Activated naive CD4-positive, alpha-beta T cell treated with anti-CD3 and anti-CD28 coated beads, Interleukin-2, amount 10 ng/mL, durations not matched to agents 7 days and 5 days (primary cell): ENCODE measurements around the gene KDM5B.
"Not testable (repeated sequence)": the region's sequence is repeated elsewhere in the genome, so short reads cannot be mapped to it uniquely, and the experiment has no call there.

Experiments used
- CTCF ChIA-PET: fragments of 350-600 bp; sonication (Branson Sonifier 250); formaldehyde crosslinking; loops from one replicate; lab custom pipeline; 2021; ENCODE audit warnings: antibody characterized with exemption; lab: Charles Lee
- DNase-seq: peaks from one replicate; pipeline ENCODE4 v3.0.0-alpha.2; 2020
- H3K27ac Mint-ChIP-seq: one replicate; pipeline ENCODE4 v1.8.0; 2021; ENCODE audit warnings: mild to moderate bottlenecking, moderate library complexity, mixed read lengths
- H3K27me3 Mint-ChIP-seq: one replicate; pipeline ENCODE4 v1.8.0; 2021; ENCODE audit warnings: mild to moderate bottlenecking, mixed read lengths
- H3K36me3 Mint-ChIP-seq: one replicate; pipeline ENCODE4 v1.8.0; 2021; ENCODE audit warnings: mixed read lengths
- H3K4me1 Mint-ChIP-seq: one replicate; pipeline ENCODE4 v1.8.0; 2021; ENCODE audit warnings: mixed read lengths
- H3K4me3 Mint-ChIP-seq: one replicate; pipeline ENCODE4 v1.8.0; 2021; ENCODE audit warnings: mild to moderate bottlenecking, moderate library complexity, mixed read lengths
- H3K9me3 Mint-ChIP-seq: one replicate; pipeline ENCODE4 v1.8.0; 2021; ENCODE audit warnings: mixed read lengths

The KDM5B gene

GRCh38 chr1:202745323-202745888 lies 62.8 kb downstream of the KDM5B start:
- Mint-ChIP-seq H3K9me3 (peaks cover 5% of the 10 kb centered on the region), H3K27ac (no peak overlapping the region), H3K36me3 (peaks cover 58% of the 10 kb centered on the region), H3K4me3 (no peak overlapping the region), H3K4me1 (no peaks in the 10 kb centered on the region), H3K27me3 (no peaks in the 10 kb centered on the region)
- DNase-seq, result no peak
- CTCF ChIA-PET, result no interaction called here

DNA sequence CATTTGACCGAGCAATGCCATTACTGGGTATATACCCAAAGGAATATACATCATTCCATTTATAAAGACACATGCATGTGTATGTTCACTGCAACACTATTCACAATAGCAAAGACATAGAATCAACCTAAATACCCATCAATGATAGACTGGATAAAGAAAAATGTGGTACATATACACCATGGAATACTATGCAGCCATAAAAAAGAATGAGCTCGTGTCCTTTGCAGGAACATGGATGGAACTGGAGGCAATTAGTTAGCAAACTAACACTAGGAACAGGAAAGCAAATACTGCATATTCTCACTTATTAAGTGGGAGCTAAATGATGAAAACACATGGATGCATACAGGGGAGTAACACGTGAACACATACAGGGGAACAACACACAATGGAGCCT lies 63.5 kb downstream of the KDM5B start:
- H3K27ac Mint-ChIP-seq, H3K4me3 Mint-ChIP-seq, H3K4me1 Mint-ChIP-seq, H3K9me3 Mint-ChIP-seq, CTCF ChIA-PET, DNase-seq, H3K27me3 Mint-ChIP-seq: not testable (repeated sequence)
- H3K36me3 Mint-ChIP-seq, result peaks cover 57% of the 10 kb centered on the region

DNA sequence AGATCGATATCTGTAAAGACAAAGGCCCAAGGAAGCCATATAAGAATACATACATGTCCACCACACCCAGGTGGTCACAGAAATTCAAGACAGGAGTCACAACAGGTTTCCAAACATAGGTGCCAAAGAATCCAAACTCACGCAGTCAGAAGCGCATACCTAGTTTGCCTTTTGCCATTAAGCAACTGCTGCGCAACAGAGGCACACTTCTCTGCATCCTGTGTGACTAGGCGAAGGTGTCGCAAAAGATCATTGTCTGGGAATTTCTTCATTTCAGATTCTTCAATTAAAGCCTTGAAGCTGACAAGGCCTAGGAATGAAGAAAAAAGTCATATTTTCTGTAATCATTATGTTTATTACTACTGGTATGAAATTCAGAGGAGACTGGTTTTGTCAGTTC lies 65.7 kb downstream of the KDM5B start:
- CTCF ChIA-PET, result no interaction called here
- Mint-ChIP-seq H3K4me3 (no peak overlapping the region), H3K9me3 (peaks cover 5% of the 10 kb centered on the region), H3K4me1 (no peaks in the 10 kb centered on the region), H3K36me3 (peaks cover 48% of the 10 kb centered on the region), H3K27me3 (no peaks in the 10 kb centered on the region), H3K27ac (no peak overlapping the region)
- no peak for DNase-seq

DNA sequence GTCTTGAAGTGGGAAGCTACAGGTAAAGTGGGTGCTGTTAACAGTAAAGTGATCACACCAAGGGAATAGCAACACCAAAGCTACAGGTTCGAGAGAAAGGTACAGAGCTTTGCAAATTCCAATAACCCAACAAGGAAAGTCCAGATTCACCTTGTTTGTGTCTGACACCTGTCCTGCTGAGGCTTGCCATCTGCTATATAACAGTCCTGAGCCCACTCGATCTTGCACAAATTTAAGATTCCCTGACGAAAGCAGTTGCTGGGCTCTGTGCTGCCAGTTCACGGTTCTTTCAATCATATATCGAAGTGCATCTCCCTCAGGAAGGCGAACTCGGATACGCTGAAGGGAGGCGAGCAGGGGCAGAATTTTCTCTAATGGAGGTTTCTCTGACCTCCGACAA lies 75.0 kb downstream of the KDM5B start:
- Mint-ChIP-seq H3K27ac (no peak overlapping the region), H3K9me3 (no peaks in the 10 kb centered on the region), H3K4me3 (no peak overlapping the region), H3K27me3 (no peaks in the 10 kb centered on the region), H3K4me1 (no peaks in the 10 kb centered on the region), H3K36me3 (peaks cover 57% of the 10 kb centered on the region)
- CTCF ChIA-PET, result interaction anchor here (1.2 kb wide), 1 partner anchor 118 kb away, joined by 3 read pairs; no protein-coding TSS in a partner anchor
- no peak for DNase-seq

DNA sequence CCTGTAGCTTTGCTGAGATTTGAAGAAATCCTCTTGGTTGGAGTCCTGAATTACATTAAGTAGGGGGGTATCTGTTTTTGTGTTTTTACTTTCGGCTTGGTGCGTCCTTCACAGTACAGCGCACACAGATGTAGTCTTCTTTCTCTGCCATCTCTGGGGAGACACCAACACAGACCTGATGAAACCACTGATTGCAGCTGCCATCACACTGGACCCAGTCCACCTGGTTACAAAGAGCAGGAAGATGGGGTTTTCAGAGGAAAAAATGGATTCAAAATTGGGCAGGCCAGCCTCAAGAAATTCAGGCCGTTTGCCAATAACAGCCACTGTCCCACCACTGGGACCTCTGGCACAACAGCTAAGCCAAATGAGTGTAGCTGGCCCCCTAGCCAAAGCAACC lies 79.3 kb downstream of the KDM5B start:
- CTCF ChIA-PET, result interaction anchor here (2.6 kb wide), 1 partner anchor 10 kb away, joined by 16 read pairs; no protein-coding TSS in a partner anchor
- H3K27ac Mint-ChIP-seq, result no peak overlapping the region

GRCh38 chr1:202725526-202725925 lies 82.7 kb downstream of the KDM5B start:
- no peaks in the 10 kb centered on the region for H3K9me3 Mint-ChIP-seq
- no peak overlapping the region for H3K27ac Mint-ChIP-seq
- CTCF ChIA-PET, result interaction anchor here (0.8 to 1.9 kb wide), 3 partner anchors 10 to 848 kb away, joined by 3 to 6 read pairs (median 4); no protein-coding TSS in a partner anchor
- DNase-seq, result no peak
- H3K27me3 Mint-ChIP-seq, result peaks cover 4% of the 10 kb centered on the region
- H3K4me1 Mint-ChIP-seq, result no peaks in the 10 kb centered on the region
- H3K4me3 Mint-ChIP-seq, result no peak overlapping the region
- H3K36me3 Mint-ChIP-seq, result peaks cover 40% of the 10 kb centered on the region

More for the DNA sequence above, 79.3 kb downstream of the KDM5B start:
- no peaks in the 10 kb centered on the region for H3K9me3 Mint-ChIP-seq
- no peak for DNase-seq
- no peak overlapping the region for H3K4me3 Mint-ChIP-seq
- H3K27me3 Mint-ChIP-seq, result no peaks in the 10 kb centered on the region
- peaks cover 57% of the 10 kb centered on the region for H3K36me3 Mint-ChIP-seq
- no peaks in the 10 kb centered on the region for H3K4me1 Mint-ChIP-seq

DNA sequence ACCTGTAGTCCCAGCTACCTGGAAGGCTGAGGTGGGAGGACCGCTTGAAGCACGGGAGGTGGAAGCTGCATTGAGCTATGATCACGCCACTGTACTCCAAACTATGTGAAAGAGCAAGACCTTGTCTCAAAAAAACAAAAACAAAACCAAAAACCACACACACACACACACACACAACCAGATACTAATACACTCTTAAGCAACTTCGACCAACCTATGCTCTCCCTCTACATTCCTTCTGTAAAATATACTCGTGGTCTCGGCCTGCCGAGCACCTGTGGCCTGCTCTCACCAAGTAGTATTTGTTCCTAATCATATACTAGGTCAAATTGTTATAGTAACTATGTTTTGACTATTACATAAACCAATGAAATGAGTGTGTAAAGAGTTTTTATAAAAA lies 84.5 kb downstream of the KDM5B start:
- no peaks in the 10 kb centered on the region for H3K9me3 Mint-ChIP-seq
- no peak overlapping the region for H3K27ac Mint-ChIP-seq
- CTCF ChIA-PET, result no interaction called here
- peaks cover 5% of the 10 kb centered on the region for H3K4me1 Mint-ChIP-seq
- no peak overlapping the region for H3K4me3 Mint-ChIP-seq
- no peak for DNase-seq
- H3K36me3 Mint-ChIP-seq, result peaks cover 22% of the 10 kb centered on the region
- H3K27me3 Mint-ChIP-seq, result peaks cover 16% of the 10 kb centered on the region

GRCh38 chr1:202723046-202723445 lies 85.2 kb downstream of the KDM5B start:
- H3K4me1 Mint-ChIP-seq, H3K9me3 Mint-ChIP-seq, H3K4me3 Mint-ChIP-seq, CTCF ChIA-PET, DNase-seq, H3K27ac Mint-ChIP-seq: not testable (repeated sequence)
- Mint-ChIP-seq H3K36me3 (peaks cover 17% of the 10 kb centered on the region), H3K27me3 (peaks cover 23% of the 10 kb centered on the region)

DNA sequence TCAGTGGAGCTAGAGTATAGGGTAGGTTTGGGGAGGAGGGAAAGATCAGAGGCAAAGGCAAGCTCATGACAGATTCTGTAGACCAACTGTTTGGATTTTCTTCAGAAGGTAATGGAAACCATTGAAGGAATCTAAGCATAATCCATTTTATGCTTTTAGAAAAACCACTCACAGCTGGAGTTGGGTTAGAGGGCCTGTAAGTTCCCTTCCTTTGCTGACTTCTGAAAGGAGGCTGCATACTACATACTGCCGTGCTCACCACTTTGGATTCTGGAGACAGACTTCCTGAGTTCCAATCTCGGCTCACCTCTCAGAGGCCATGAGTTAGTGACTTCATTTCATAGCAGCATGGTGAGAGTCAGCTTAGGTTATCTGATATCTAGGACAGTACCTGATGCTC lies 91.6 kb downstream of the KDM5B start:
- no peak for DNase-seq
- peaks cover 5% of the 10 kb centered on the region for H3K4me1 Mint-ChIP-seq
- H3K27ac Mint-ChIP-seq, result no peak overlapping the region
- no peak overlapping the region for H3K4me3 Mint-ChIP-seq
- CTCF ChIA-PET, result interaction anchor here (1.0 to 1.2 kb wide), 2 partner anchors 91 to 146 kb away, joined by 3 read pairs; no protein-coding TSS in a partner anchor
- no peaks in the 10 kb centered on the region for H3K36me3 Mint-ChIP-seq
- H3K9me3 Mint-ChIP-seq, result no peaks in the 10 kb centered on the region
- peaks cover 64% of the 10 kb centered on the region for H3K27me3 Mint-ChIP-seq

DNA sequence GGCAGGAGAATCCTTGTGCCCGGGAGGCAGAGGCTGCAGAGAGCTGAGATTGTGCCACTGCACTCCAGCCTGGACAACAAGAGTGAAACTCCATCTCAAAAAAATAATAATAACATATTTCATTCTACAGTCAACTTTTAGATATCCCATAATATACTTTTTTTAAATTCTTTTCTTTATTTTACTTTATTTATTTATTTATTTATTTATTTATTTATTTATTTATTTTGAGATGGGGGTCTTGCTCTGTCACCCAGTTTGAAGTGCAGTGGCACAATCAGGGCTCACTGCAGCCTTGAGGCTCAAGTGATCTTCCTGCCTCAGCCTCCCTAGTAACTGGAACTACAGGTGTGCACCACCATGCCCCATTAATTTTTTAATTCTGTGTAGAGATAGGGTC lies 94.0 kb downstream of the KDM5B start:
- H3K27me3 Mint-ChIP-seq, result peaks cover 77% of the 10 kb centered on the region
- H3K27ac Mint-ChIP-seq, H3K4me1 Mint-ChIP-seq, DNase-seq, H3K36me3 Mint-ChIP-seq, H3K4me3 Mint-ChIP-seq, H3K9me3 Mint-ChIP-seq: not testable (repeated sequence)
- CTCF ChIA-PET, result interaction anchor here (1.9 kb wide), 2 partner anchors 11 to 249 kb away, joined by 4 to 6 read pairs; no protein-coding TSS in a partner anchor

DNA sequence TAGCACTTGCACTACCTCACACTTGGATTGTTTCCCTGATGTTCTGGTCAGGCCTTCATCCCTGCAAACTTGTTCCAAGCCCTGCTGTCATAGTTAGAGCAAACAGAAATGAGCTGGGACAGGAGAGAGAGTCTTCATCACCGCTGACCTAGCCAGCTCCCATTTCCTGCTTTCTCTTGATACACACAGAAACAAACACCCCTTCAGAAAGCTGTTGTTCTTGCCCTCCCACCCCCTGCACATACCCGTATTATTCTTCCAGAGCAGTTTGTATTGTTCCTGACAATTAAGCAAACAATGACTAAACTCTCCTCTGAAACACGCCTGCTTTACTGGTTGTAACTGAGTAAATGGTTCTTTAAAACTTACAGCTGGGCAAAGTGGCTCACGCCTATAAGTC lies 95.1 kb downstream of the KDM5B start:
- H3K27ac Mint-ChIP-seq, result no peak overlapping the region
- CTCF ChIA-PET, result interaction anchor here (0.7 to 1.9 kb wide), 3 partner anchors 13 to 248 kb away, joined by 3 to 5 read pairs (median 4); no protein-coding TSS in a partner anchor
- no peaks in the 10 kb centered on the region for H3K36me3 Mint-ChIP-seq
- peaks cover 78% of the 10 kb centered on the region for H3K27me3 Mint-ChIP-seq
- H3K4me1 Mint-ChIP-seq, result no peaks in the 10 kb centered on the region
- no peak for DNase-seq
- no peaks in the 10 kb centered on the region for H3K9me3 Mint-ChIP-seq
- no peak overlapping the region for H3K4me3 Mint-ChIP-seq

DNA sequence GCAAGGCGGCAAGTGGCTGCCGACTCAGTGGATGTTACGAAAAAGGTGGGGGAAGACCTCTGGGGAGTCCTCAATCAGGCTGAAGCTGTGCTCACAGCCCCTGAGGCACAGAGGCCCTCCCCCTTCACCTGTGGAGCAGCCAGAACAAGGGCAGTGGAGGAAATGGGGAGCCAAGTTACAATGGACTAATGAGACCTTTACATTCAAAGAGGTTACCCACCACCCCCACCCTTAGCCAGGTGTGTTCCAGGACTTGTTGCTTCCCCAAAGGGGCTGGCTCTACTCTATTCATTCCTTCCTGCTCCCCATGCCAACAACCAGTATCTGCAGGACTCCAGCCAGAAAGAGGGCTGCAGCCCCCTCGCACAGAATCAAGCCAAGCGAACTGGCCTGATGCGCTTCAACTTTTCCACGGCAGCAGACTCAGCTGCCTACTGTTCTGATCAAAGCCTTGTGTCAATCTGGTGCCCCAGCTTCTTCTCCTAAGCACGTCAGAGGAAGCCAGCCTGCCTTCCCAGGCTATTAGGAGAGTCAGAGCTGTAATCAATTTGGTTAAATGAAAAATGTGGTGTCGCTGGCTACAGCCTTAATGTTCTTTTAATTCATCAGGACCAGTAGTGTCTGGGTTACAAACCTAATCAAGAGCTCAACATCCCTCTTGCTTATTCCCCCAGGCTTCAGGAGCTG lies 96.1 kb downstream of the KDM5B start:
- CTCF ChIA-PET, result interaction anchor here (1.4 kb wide), 1 partner anchor 12 kb away, joined by 5 read pairs; no protein-coding TSS in a partner anchor
- no peak for DNase-seq
- Mint-ChIP-seq H3K9me3 (no peaks in the 10 kb centered on the region), H3K4me1 (no peaks in the 10 kb centered on the region), H3K27ac (no peak overlapping the region), H3K27me3 (peaks cover 80% of the 10 kb centered on the region), H3K4me3 (no peak overlapping the region), H3K36me3 (no peaks in the 10 kb centered on the region)

- CTCF ChIA-PET, result interaction anchor here (1.2 kb wide), 1 partner anchor 9 kb away, joined by 3 read pairs; no protein-coding TSS in a partner anchor
- no peak within 1 kb of the TSS for H3K4me3 Mint-ChIP-seq
- H3K36me3 Mint-ChIP-seq, result no peaks in the 10 kb centered on the region
- DNase-seq, result peak; percentile 37
- no peaks in the 10 kb centered on the region for H3K4me1 Mint-ChIP-seq
- no peak within 1 kb of the TSS for H3K27ac Mint-ChIP-seq
- no peaks in the 10 kb centered on the region for H3K9me3 Mint-ChIP-seq
- H3K27me3 Mint-ChIP-seq, result peaks cover 84% of the 10 kb centered on the region
These were observed 97.9 kb downstream of the KDM5B start, which contains the start of gene SYT2 for GRCh38 chr1:202710070-202711045. SYT2 (minus strand) TSS chr1:202710454; CDS start chr1:202605772, 104,682 bp downstream.
